C4-2B (cell line): ENCODE measurements around the gene U2SURP.

Source experiments
- ZFX ChIP-seq: fragments of 450-650 bp; IDR thresholded peaks from 2 replicates; pipeline ENCODE4 v1.6.1; 2017
- TF ChIP-seq, protein P1 (sequence below): fragments of 450-650 bp; conservative IDR thresholded peaks from 2 replicates; pipeline ENCODE4 v1.5.1; 2017; ENCODE audit warnings: mild to moderate bottlenecking

- TF ChIP-seq, protein P1, sequence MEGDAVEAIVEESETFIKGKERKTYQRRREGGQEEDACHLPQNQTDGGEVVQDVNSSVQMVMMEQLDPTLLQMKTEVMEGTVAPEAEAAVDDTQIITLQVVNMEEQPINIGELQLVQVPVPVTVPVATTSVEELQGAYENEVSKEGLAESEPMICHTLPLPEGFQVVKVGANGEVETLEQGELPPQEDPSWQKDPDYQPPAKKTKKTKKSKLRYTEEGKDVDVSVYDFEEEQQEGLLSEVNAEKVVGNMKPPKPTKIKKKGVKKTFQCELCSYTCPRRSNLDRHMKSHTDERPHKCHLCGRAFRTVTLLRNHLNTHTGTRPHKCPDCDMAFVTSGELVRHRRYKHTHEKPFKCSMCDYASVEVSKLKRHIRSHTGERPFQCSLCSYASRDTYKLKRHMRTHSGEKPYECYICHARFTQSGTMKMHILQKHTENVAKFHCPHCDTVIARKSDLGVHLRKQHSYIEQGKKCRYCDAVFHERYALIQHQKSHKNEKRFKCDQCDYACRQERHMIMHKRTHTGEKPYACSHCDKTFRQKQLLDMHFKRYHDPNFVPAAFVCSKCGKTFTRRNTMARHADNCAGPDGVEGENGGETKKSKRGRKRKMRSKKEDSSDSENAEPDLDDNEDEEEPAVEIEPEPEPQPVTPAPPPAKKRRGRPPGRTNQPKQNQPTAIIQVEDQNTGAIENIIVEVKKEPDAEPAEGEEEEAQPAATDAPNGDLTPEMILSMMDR, result no peak
- TF ChIP-seq ZFX, result no peak
Observed at GRCh38 chr3:142966808-142967207, 34.6 kb upstream of the U2SURP start.
